C4-2B (cell line): ENCODE results near the gene PLS3.

Experiments
- ZFX ChIP-seq: fragments of 450-650 bp; IDR thresholded peaks from 2 replicates; pipeline ENCODE4 v1.6.1; 2017
- TF ChIP-seq, protein P1 (sequence below): fragments of 450-650 bp; conservative IDR thresholded peaks from 2 replicates; pipeline ENCODE4 v1.5.1; 2017; ENCODE audit warnings: mild to moderate bottlenecking

DNA sequence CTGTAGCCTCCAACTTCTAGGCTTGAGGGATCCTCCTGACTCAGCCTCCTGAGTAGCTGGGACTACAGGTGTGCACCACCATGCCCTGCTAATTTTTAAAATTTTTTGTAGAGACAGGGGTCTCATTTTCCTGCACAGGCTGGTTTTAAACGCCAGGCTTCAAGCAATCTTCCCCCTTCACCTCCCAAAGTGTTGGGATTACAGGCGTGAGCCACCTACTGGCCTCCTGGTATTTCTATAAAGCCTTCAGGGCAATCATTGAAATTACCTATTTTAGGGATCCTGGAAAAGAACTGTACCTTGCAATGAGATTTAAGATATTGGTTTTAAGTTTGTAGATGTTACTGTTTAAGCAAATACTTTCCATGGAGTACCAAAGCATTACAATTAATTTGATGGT, 13.5 kb upstream of the PLS3 start:
- TF ChIP-seq, protein P1, sequence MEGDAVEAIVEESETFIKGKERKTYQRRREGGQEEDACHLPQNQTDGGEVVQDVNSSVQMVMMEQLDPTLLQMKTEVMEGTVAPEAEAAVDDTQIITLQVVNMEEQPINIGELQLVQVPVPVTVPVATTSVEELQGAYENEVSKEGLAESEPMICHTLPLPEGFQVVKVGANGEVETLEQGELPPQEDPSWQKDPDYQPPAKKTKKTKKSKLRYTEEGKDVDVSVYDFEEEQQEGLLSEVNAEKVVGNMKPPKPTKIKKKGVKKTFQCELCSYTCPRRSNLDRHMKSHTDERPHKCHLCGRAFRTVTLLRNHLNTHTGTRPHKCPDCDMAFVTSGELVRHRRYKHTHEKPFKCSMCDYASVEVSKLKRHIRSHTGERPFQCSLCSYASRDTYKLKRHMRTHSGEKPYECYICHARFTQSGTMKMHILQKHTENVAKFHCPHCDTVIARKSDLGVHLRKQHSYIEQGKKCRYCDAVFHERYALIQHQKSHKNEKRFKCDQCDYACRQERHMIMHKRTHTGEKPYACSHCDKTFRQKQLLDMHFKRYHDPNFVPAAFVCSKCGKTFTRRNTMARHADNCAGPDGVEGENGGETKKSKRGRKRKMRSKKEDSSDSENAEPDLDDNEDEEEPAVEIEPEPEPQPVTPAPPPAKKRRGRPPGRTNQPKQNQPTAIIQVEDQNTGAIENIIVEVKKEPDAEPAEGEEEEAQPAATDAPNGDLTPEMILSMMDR, result peak; percentile 32
- no peak for TF ChIP-seq ZFX
